HepG2 (cell line): ENCODE measurements around the gene FCER1G. TPM values are rescaled to one million over a fixed set of nuclear protein-coding genes. Genes with fewer than 3 reads are reported as not detected.

ENCODE experiments used
- AKAP8 ChIP-seq: sonication (generic); formaldehyde crosslinking; IDR thresholded peaks from 2 replicates; pipeline ENCODE4 v1.5.1; 2020; ENCODE audit warnings: mild to moderate bottlenecking, missing genetic modification reagents
- ARID5B ChIP-seq: IDR thresholded peaks from 2 replicates; pipeline ENCODE4 v1.4.0; 2020; ENCODE audit warnings: mild to moderate bottlenecking, missing genetic modification reagents
- ATAD3A ChIP-seq: sonication (generic); formaldehyde crosslinking; IDR thresholded peaks from 2 replicates; pipeline ENCODE4 v1.4.0; 2020; ENCODE audit warnings: missing genetic modification reagents
- ATM ChIP-seq: fragments of 450-650 bp; IDR thresholded peaks from 2 replicates; pipeline ENCODE4 v1.7.1; 2017; ENCODE audit warnings: mild to moderate bottlenecking, borderline replicate concordance
- CENPT ChIP-seq: sonication (generic); formaldehyde crosslinking; IDR thresholded peaks from 2 replicates; pipeline ENCODE4 v1.8.0; 2022; ENCODE audit warnings: low read depth, mild to moderate bottlenecking, moderate library complexity, missing genetic modification reagents
- CSRNP2 ChIP-seq: sonication (generic); formaldehyde crosslinking; conservative IDR thresholded peaks from 2 replicates; pipeline ENCODE4 v1.8.0; 2022; ENCODE audit warnings: low read depth, missing genetic modification reagents
- HDAC6 ChIP-seq: fragments of 200-600 bp; sonication (generic); IDR thresholded peaks from 2 replicates; pipeline ENCODE4 v1.7.0; 2017; ENCODE audit warnings: mild to moderate bottlenecking, antibody characterized with exemption, low read length, low read depth
- HINFP ChIP-seq: sonication (generic); formaldehyde crosslinking; IDR thresholded peaks from 2 replicates; pipeline ENCODE4 v1.4.0; 2020; ENCODE audit warnings: low read depth, mild to moderate bottlenecking, missing genetic modification reagents
- ISL2 ChIP-seq: sonication (generic); formaldehyde crosslinking; IDR thresholded peaks from 2 replicates; pipeline ENCODE4 v1.5.0; 2020; ENCODE audit warnings: missing genetic modification reagents
- ISX ChIP-seq: sonication (generic); formaldehyde crosslinking; conservative IDR thresholded peaks from 2 replicates; pipeline ENCODE4 v1.5.0; 2020; ENCODE audit warnings: missing genetic modification reagents
- NFE2L2 ChIP-seq: fragments of 150-350 bp; IDR thresholded peaks from 2 replicates; pipeline ENCODE4 v1.6.1; 2014; ENCODE audit warnings: low read length
- PHF21A ChIP-seq: sonication (generic); formaldehyde crosslinking; IDR thresholded peaks from 2 replicates; pipeline ENCODE4 v1.5.0; 2020; ENCODE audit warnings: mild to moderate bottlenecking, missing genetic modification reagents
- RBM22 ChIP-seq: fragments of 200-400 bp; formaldehyde crosslinking; optimal IDR thresholded peaks from 2 replicates; pipeline ENCODE3; 2017; ENCODE audit warnings: mild to moderate bottlenecking, low read length, moderate library complexity
- SIN3B ChIP-seq: fragments of 150-350 bp; IDR thresholded peaks from 2 replicates; pipeline ENCODE4 v1.6.1; 2014; ENCODE audit warnings: low read length
- SSRP1 ChIP-seq: IDR thresholded peaks from 2 replicates; pipeline ENCODE4 v1.6.1; 2016; ENCODE audit warnings: control low read depth
- TBX3 ChIP-seq: fragments of 450-650 bp; IDR thresholded peaks from 2 replicates; pipeline ENCODE4 v1.6.1; 2017; ENCODE audit warnings: antibody characterized with exemption, mild to moderate bottlenecking, inconsistent platforms, borderline replicate concordance
- ZNF263 ChIP-seq: sonication (generic); formaldehyde crosslinking; IDR thresholded peaks from 2 replicates; pipeline ENCODE4 v1.4.0; 2020; ENCODE audit warnings: missing genetic modification reagents
- ZNF430 ChIP-seq: sonication (generic); formaldehyde crosslinking; IDR thresholded peaks from 2 replicates; pipeline ENCODE4 v1.9.0; 2021; ENCODE audit warnings: mild to moderate bottlenecking, missing genetic modification reagents
- ZNF446 ChIP-seq: sonication (generic); formaldehyde crosslinking; IDR thresholded peaks from 2 replicates; pipeline ENCODE4 v1.5.0; 2020; ENCODE audit warnings: mild to moderate bottlenecking, missing genetic modification reagents
- ZNF576 ChIP-seq: sonication (generic); formaldehyde crosslinking; IDR thresholded peaks from 2 replicates; pipeline ENCODE4 v1.4.0; 2020; ENCODE audit warnings: mild to moderate bottlenecking, missing genetic modification reagents
- ZNF75D ChIP-seq: sonication (generic); formaldehyde crosslinking; IDR thresholded peaks from 2 replicates; pipeline ENCODE4 v1.8.1; 2023; ENCODE audit warnings: missing genetic modification reagents, mild to moderate bottlenecking, borderline replicate concordance
- polyA plus RNA-seq, 8 experiments: library from polyadenylated mRNA; depleted of rRNA in 3 of 8; stranded (reverse) in 7 of 8; unstranded in 1 of 8; fragments of >200 nt; fragmentation: Illumina TruSeq in 4 of 8; extraction: Trizol in 4 of 8; gene quantifications; 2 replicates each; pipeline versions ENCODE4 v1.2.1 to v1.2.3, GENCODE V29; 2011 to 2016; ENCODE audit warnings: low read depth in 4 of 8, missing spikeins in 1 of 8, mixed read lengths in 1 of 8; ENCODE audit not compliant: insufficient read depth in 1 of 8
- total RNA-seq, 5 experiments: library from RNA; depleted of rRNA; stranded (reverse); fragments of >200 nt; fragmentation: Illumina TruSeq; extraction: Trizol; gene quantifications; 2 replicates each; pipeline ENCODE4 v1.2.3, GENCODE V29; 2016; ENCODE audit warnings: low read depth in 1 of 5
- TF ChIP-seq, protein P1 (sequence below): sonication (generic); formaldehyde crosslinking; IDR thresholded peaks from 2 replicates; pipeline ENCODE4 v1.8.1; 2023; ENCODE audit warnings: mild to moderate bottlenecking, moderate library complexity, missing genetic modification reagents

Gene FCER1G
- total and polyA plus RNA-seq, 2 of the 13 experiments (the other 11 are each of a cell fraction or from before 2014, with no cell fraction given) = 1.3 to 6.4 TPM

- TF ChIP-seq AKAP8 (CRISPR knock-in tag) = no peak
- no peak for TF ChIP-seq ATM
- TF ChIP-seq, protein P1, sequence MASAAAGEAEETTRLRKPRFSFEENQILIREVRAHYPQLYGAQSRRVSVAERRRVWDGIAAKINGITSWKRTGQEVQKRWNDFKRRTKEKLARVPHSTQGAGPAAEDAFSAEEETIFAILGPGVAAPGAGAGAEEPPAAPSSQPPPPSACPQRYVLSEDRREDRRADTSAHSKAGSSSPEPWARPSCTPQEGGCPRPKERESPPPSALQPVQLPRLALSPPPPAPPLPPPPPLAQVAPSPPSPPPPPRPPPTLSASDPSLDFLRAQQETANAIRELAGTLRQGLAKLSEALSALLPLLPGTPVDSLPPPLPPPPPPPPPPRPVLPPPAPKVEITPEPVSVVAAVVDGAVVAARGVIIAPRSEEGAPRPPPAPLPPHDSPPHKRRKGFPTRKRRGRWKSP (CRISPR knock-in tag) = peak; percentile 84
- TF ChIP-seq CENPT (CRISPR knock-in tag) = no peak
- no peak; the same call in 1 of the 2 replicates for TF ChIP-seq SIN3B
- no peak for TF ChIP-seq HDAC6
- TF ChIP-seq ISX (CRISPR knock-in tag) = no peak
- no peak for TF ChIP-seq ZNF75D (CRISPR knock-in tag)
- 0 out of 2 replicates have a peak, but pooled peaks have one; percentile 35 for TF ChIP-seq TBX3
- TF ChIP-seq ZNF446 (CRISPR knock-in tag) = no peak; the same call in 1 of the 2 replicates
- no peak for TF ChIP-seq ZNF263 (CRISPR knock-in tag)
- TF ChIP-seq SSRP1 = 0 out of 2 replicates have a peak, but pooled peaks have one; percentile 55
- peak; percentile 73 for TF ChIP-seq RBM22
- TF ChIP-seq NFE2L2 = no peak
- peak; percentile 60; the same call in 1 of the 2 replicates for TF ChIP-seq HINFP (CRISPR knock-in tag)
- TF ChIP-seq ATAD3A (CRISPR knock-in tag) = no peak
- TF ChIP-seq ARID5B = no peak; the same call in none of the 2 replicates
- peak; percentile 75 for TF ChIP-seq PHF21A (CRISPR knock-in tag)
- TF ChIP-seq ZNF430 (CRISPR knock-in tag) = peak; percentile 90
- TF ChIP-seq CSRNP2 (CRISPR knock-in tag) = no peak
- 0 out of 2 replicates have a peak, but pooled peaks have one; percentile 31 for TF ChIP-seq ISL2
- TF ChIP-seq ZNF576 = no peak; the same call in 1 of the 2 replicates
Measured at GRCh38 chr1:161177112-161177935, 37.8 kb upstream of the FCER1G start, which contains the start of gene B4GALT3 (continued).
